HG02642 (cell line): ENCODE results near the gene SSTR4.
"Not testable (repeated sequence)": the region's sequence is repeated elsewhere in the genome, so short reads cannot be mapped to it uniquely, and the experiment has no call there.

Source experiments
- ATAC-seq: cut with Tn5 transposase; IDR thresholded peaks from one replicate; pipeline ENCODE4 v1.9.1; 2021; ENCODE audit warnings: mild to moderate bottlenecking; ENCODE audit not compliant: unreplicated experiment, poor library complexity

SSTR4 gene, protein sequence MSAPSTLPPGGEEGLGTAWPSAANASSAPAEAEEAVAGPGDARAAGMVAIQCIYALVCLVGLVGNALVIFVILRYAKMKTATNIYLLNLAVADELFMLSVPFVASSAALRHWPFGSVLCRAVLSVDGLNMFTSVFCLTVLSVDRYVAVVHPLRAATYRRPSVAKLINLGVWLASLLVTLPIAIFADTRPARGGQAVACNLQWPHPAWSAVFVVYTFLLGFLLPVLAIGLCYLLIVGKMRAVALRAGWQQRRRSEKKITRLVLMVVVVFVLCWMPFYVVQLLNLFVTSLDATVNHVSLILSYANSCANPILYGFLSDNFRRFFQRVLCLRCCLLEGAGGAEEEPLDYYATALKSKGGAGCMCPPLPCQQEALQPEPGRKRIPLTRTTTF

DNA sequence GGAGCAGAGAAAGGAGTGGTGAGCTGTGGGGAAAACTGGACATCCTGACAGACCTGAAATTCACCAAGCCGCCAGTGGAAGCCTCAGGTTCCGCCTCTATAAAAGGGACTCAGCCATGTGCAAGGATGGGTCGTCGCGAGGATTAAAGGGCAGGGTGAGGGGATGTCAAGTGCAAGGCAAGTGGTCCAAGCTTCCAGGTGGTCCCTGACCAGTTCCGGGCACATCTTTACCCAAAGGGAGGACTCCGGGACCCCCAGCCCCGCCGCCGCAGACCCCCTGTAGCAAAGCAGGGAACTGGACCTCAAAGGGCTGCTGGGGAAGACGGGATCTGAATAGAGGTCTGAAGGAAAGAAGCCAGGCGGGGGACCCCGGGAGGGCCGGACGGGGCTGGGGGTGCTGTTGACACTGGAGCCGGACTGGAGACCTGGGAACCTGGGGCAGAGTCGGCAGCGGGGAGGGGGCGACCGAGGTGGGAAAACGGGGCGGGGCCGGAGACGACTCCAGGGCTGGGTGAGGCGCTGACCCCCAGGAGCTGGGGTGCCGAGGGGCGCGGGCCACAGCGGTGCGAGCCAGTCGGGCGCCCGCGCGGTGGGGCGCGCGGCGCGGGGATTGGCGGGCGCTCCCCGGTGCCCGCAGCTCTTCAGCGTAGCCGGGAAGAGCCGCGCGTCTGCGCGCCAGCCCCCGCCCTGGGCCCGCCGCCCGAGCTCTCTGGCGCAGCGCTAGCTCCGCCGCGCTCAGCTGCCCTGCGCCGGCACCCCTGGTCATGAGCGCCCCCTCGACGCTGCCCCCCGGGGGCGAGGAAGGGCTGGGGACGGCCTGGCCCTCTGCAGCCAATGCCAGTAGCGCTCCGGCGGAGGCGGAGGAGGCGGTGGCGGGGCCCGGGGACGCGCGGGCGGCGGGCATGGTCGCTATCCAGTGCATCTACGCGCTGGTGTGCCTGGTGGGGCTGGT is at the start of gene SSTR4:
Gene SSTR4 (plus strand): TSS at position 592 of the 951 bp plus-strand sequence. CDS start 172 bp downstream, at position 764.
- no peak for ATAC-seq

DNA sequence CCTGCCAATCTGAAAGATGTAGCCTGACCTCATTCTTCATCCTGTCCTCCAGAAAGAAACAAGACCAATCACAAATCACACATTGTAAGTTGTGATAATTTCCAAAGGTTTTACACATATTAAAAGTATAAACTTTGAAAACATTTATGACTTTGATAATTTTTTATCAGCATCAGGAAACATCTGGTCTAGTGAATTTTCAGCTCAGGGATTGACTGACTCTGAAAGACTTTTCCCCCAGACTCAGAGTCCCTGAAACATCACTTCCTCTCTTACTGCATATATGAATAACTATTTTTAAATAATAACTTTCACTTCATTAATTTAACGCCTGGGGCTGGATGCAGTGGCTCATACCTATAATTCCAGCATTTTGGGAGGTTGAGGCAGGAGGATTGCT is 48.5 kb upstream of the SSTR4 start:
- ATAC-seq = no peak

DNA sequence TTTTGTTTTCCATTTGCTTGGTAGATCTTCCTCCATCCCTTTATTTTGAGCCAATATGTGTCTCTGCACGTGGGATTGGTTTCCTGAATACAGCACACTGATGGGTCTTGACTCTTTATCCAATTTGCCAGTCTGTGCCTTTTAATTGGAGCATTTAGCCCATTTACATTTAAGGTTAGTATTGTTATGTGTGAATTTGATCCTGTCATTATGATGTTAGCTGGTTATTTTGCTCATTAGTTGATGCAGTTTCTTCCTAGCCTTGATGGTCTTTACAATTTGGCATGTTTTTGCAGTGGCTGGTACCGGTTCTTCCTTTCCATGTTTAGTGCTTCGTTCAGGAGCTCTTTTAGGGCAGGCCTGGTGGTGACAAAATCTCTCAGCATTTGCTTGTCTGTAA is 43.7 kb upstream of the SSTR4 start:
- not testable (repeated sequence) for ATAC-seq

DNA sequence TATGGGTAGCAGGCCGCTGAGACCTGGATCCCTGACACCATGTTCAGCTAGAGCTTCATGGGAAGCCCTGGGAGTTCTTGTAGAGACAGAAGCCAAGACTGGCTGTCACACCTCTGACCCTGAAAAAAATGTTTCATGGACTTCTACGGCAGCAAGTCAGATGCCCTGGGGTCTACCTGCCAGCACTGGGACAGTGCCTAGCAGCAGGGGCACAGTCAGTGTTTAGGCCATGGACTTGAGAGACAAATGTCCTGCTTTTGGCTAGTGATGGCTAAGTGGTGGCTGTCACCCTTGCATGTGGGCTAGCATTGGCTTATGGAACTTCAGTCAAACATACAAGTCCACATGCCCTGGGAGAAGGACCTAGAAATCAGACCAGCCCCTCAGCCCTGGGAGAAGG is 41.3 kb upstream of the SSTR4 start:
- no peak for ATAC-seq

DNA sequence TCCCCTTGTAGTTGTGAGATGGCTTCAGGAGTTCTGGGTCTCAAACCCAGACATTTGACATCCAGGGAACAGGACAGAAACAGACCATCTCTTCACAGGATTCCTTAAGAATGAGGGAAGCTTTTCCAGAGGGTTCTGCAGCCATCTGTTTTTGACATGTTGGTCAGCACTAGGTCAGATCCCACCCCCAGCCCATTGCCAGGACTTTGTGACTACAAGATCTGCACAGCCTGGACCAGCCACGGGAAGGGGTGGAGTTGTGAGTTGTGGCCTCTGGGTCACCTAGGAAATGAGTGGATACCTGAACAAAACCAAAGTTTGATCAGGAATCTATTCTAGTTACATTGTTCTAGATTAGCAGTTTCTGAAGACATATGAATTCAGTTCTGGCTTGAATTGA is 39.2 kb upstream of the SSTR4 start:
- ATAC-seq = no peak

DNA sequence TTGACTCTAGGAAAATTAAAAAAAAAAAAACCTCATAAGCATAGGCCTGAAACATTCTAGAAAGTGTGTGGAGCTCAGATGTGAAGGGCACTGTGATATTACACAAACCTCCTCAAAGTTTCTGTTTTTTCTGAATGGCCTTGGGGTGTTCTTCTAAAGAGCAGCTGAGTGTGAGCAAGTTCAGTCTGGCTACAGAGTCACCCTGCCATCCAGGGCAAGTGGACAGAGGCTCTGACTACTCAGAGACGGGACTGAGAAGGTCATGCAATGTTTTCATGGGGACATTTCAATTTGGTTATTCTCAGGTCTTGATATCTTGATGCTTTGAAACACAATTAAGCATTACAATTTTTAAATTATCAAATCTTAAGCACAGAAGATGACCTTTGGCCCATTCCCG is 36.6 kb upstream of the SSTR4 start:
- ATAC-seq = no peak

DNA sequence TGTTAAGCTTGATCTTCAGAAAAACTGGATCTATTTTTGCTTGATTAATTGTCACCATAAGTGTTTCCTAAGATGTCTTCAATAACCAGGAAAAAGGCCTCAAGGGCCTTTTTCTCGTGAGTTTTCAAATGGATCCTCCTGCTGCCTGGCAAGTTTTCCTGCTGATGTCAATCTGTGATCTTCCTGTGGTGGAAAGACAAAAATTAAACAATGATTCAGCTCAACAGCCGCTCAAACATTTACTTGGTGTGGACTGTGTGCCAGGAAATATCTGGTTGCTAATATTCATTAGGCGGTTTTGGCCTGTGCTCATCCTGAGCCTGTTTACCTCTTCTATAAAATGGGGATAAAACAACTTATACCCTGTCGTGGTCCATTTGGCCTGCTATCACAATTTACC is 35.4 kb upstream of the SSTR4 start:
- ATAC-seq = no peak

DNA sequence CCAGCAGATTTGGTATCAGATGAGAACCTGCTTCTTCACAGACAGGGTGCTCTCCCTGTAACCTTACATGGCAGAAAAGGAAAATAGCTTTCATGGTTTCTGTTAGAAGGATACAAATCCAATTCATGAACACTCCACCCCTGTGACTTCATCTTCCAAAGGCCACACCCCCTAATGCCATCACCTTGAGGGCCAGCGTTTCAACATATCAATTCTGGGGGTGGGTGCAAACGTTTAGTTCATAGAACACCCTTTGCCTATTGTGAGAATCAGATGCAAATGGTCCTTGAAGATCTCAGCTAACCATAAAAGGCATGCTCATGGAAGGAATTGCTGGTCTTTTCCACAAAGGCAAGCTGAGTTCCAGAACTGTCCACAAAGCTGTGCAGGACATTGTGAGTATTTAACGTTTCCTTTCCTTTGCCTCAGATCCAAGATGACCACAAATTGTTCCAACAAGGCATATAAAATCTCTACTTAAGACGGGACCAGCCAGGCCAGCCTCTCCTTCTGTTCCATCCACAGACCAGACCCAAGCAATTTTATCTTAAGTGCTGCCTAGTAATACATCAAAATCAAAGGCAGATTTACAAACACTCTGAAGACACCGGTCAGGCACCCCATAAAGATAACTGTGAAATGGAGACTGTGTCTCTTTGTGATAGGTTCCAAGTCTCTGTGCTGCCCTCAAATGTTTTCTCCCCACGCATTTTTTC is 34.7 kb upstream of the SSTR4 start:
- no peak for ATAC-seq

DNA sequence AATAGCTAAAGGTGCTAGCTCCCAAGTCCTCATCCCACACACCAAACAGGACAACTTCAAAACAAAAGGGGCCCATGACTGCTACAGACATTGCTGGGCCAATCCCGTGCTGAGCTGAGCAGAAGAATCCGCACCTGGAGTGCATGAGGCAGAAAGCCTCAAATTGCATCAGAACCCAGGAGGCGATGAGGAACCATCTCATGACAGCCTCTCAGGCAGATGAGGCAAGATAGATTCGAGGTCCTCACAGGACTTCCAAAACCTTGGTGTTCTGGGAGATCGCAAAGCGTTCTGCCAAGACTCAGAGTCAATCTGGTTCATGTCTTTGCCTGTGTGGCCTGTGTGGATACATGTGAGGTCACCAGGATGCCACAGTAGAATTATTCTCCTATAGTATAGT is 32.8 kb upstream of the SSTR4 start:
- no peak for ATAC-seq

DNA sequence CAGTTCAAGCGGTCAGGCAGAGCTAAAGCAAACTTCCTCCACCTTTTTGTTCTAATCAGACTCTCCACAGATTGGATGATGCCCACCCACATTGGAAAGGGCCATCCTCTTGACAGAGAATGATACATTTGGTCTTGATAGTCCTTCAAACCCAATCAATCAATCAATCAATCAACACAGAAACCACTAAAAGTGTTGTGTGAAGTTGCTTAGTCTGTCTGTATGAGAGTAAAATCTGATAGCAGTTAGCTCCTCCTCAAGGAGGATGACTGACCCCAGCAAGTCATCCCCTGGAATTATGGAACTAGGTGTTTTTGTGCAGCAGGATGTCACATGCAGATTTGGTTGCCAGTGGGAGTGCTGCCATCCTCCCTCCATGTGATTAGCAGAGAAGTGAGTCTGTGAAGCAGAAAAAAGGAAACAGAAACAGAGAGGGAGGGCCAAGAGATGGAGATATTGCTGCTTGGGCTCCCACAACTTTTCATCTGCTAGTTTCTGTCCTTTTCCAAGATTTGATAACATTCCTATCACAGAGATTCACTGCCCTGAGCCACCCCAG is 32.0 kb upstream of the SSTR4 start:
- no peak for ATAC-seq

DNA sequence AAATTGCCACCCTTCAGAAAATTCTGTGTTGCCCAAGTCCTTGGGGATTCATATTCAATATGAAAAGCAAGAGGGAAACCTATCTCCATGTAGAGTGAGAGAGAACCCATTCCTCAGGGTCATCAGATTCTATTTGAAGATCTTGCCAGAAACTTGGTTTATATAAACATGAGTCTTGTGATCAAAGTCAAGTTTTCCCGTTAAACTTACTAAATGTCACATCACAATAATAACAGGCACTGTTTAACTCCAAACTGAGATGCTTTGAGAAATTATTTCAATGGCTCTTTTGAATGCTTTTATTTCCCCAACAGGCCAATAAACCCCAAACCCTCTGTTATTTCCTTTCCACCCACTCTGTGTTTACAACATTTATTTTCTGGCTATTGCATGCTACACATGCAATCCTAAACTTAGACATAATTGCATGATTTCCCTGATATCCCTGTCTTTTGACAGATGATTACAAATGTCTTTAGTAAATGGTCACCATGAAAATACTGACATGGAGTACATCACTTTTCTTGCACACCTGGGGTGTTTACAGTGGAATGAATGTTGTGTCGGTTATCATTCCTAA is 31.1 kb upstream of the SSTR4 start:
- no peak for ATAC-seq

DNA sequence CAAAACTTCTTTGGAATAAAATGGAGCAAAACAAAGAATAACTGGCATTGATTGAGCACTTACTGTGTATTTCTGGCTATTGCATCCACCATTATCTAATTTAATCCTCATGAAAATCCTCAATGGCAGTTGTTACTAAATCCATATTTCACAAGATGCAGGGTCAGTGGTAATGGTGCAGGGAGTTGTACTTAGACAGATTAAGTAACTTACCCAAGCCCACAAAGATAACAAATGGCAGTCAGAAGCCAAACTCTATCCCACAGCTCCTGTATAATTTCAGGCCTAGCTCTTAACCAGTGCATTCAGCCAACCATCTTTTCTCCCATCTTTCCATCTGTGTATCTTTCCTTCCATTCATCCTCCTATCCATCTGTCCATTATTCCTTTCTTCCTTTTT is 29.3 kb upstream of the SSTR4 start:
- no peak for ATAC-seq

DNA sequence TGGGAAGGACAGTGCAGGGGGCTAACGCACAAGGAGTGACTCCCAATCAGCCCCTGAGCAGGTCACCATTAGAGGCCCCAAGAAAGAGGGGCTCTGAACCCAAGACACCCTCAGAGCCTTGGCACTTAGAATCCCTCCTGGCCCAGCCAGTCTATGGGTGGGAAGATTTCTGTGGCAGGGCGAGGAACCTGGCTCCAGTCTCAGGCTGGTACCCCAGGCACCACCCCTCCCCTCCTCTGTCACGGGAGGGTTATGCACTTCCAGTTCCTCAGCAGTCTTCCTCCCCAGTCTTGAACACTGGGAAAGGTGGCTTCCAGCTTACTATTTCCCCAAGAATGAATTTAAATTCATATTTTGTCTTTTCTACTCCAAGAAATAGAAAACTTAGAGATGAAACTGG is 27.6 kb upstream of the SSTR4 start:
- ATAC-seq = no peak

DNA sequence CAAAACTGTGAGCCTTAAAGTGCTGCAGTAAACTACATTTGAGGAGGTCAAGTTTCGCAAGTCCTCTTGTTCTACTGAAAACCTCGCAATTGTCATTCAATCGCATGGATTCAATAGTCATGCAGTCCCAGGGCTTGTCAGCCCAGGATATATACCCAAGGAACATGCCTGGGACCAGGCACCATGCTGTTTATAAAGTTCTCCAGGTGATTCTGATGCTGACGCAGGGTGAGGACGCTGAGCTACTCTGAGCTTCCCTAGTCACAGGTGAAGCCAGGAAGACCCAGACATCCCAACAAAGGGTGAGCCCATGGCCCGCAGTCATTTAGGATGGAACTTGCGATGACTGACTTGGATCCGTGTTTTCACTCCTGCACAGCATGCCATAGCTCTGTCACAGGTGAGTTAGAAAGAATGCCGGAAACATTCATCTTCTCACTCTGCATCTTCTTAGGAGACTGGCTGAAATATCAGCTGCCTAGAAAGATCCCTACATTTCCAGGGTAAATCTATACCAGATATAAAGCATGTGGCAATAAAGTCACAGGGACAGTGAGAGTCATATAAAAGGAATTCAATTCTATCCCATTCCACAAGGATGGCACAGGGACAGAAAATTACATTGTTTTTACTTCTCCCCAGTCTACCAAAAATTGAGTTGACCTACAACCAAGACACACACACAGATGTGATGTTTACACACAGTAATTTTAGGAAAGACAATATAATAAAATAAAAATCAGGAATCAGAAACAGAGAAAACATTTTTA is 27.0 kb upstream of the SSTR4 start:
- ATAC-seq = no peak

DNA sequence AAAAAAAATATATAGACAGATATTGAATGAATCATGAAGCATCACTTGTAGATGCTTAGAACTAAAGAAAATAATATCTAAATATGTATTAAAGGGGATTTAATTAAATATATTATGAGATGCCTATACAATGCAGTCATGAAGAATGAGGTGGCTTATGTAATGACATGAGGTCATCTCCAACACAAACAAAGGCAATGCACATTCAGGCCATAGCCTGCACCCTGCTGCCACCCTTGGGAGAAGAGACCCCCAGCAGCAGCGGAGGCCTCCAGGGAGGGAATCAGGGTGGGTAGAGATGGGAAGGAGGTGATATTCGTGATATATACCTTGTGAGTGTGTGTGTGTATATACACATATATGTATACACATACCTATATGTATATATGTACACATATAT is 26.4 kb upstream of the SSTR4 start:
- no peak for ATAC-seq

DNA sequence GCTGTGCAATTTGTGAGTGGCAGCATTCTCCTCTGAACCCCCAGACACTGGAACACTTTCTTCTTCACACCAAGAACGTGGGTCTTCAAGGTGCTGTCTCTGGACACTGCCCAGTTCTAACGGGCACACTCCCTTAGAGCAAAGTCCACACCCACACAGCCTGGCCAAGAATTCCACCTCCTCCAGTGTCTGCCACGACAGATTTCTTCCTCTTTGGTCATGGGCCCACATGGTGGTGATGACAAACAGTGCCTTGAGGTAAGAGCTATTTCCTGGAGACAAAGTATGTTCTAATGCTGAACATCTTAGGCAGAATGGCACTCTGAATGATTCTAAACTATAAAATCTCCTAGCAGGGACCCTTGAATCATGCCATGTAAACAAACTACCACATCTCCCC is 25.5 kb upstream of the SSTR4 start:
- ATAC-seq = no peak

DNA sequence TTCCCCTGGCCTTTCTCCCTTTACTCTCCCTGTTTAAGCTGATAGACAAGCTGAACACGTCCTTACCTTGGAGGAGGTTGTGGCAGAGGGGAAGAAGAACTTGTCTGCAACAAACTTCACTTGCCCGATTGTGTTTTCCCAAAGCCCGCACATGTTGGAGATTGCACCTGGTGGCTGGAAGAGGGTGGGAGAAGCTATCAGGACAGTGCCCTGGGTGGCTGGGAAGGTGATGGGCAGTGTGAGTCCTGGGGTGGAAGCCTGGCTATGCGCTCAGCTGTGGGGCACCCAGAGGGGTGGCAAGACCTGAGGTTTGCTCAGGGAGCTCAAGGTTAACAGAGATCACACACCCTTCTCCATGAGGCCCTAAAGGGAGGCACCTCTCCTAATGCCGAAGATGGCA is 25.0 kb upstream of the SSTR4 start:
- ATAC-seq = no peak

DNA sequence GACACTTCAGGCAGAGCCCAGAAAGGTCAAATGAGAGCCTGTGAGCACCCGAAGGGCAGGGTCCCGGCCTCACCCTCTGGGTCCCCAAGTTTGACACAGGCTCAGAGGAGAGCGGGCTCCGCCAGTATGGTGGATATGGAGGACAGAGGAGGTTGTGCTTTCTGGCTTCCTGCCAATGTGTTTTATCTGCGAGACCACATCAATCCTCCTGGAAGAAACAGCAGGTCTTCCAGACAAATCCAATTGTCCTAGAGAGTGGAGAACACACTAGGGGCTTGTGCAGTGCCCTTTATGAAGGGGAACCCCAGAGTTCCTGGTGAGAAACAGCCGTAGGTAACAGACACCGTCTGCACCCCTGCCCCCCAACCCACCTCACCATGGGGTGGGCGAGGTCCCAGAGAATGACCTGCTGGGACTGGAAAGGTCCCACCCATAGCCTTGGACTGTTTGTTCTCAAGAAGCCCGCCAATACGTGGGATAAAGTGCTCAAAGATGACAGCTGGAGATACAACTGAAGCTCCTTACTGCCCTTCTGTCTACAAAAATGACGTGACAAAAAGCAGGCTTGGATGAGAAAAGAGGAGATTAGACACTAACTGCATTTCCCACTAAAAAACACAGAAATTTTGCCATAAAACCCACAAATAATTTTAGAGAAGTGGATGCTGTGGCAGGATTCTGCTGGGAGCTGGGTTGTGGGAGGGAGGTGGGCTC is 23.9 kb upstream of the SSTR4 start:
- ATAC-seq = no peak

DNA sequence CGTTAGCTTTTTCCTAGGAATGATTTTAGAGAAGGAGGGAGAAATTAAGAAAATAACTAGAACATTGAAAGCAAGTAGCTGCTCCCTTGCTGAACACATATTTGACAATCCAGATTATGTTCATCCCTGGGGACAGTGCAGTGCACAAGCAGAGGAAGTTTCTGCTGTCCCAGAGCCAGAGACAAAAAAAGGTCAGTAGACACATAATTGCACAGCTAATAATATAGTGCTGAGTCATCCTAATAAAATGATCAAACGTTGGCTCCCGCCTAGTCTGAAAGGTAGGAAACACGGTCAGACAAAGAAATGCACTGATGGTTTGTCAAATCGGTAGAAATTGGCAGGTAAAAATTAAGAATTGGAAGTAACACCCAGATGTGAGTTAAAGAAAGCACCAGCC is 21.7 kb upstream of the SSTR4 start:
- ATAC-seq = no peak
